Bone marrow (tissue), 2 donors: ENCODE data around the gene TIGD4.

ENCODE experiments used
- DNase-seq, 2 donors: peaks; one replicate each; lab custom pipeline; 2025; lab: John Stamatoyannopoulos, UW

TIGD4 gene

DNA sequence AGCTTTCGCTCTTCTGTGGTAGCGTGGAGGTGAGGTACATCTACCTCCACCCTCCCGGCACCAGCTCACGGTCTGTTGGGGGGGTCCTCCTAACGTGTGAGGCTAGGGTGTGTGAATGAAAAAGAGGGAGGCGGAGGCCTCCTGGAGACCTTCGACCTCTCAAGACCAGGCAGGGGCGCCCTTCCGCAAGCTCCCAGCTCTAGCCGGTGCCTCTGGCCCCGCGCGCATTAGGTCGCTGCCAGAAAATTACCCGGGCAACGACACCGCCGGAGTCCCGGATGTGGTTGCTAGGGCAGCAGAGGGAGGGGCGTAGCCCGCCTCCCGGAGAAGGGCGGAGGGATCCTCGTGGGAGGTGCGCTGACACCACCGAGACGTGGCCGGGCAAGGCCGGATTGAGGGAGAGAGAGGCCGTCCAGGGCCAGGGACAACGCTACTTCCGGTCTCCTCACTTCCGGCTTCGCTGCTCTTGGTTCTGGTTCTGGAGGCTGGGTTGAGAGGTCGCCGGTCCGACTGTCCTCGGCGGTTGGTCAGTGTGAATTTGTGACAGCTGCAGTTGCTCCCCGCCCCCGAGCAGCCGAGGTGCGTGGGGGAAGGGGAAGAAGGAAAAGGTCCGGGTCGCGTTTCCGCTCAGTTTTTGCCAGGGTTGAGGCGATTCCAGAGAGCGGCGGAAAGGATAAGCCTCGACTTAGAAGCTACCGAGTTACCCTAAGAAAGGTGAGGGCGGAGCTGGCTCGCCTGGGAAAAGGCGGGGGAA lies at the start of gene TIGD4, which contains the start of gene ARFIP1:
TSS of gene TIGD4 (minus strand) at position 218 of the 754 bp plus-strand sequence. CDS start 8,726 bp downstream, outside the sequence.
TSS of gene ARFIP1 (plus strand) at position 442 of the 754 bp plus-strand sequence. CDS start 49,680 bp downstream, outside the sequence.
- DNase-seq: peak; percentile 77 to 78

DNA sequence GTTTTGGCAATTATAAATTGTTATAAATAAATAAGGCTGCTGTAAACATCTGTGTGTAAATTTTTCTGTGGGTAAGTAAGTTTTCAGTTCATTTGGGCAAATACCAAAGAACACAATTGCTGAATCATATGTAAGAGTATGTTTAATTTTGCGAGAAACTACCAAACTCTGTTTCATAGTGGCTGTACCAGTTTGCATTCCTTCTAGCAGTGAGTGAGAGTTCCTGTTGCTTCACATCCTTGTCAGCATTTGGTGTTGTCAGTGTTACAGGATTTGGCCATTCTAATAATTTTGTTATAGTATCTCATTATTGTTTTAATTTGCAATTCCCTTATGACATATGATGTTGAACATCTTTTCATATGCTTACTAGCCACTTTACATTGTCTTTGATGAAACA lies 48.6 kb upstream of the TIGD4 start:
- no peak for DNase-seq

DNA sequence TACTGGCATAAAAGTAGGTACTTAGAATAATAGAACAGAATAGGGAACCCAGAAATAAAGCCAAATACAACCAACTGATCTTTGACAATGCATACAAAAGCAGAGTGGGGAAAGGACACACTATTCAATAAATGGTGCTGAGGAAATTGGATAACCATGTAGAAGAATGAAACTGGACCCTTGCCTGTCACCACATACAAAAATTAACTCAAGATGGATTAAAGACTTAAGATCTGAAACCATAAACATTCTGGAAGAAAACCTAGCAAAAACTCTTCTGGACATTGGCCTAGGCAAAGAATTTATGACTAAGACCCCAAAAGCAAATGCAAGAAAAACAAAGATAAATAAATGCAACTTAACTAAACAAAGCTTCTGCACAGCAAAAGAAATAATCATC lies 45.8 kb upstream of the TIGD4 start:
- DNase-seq: no peak

DNA sequence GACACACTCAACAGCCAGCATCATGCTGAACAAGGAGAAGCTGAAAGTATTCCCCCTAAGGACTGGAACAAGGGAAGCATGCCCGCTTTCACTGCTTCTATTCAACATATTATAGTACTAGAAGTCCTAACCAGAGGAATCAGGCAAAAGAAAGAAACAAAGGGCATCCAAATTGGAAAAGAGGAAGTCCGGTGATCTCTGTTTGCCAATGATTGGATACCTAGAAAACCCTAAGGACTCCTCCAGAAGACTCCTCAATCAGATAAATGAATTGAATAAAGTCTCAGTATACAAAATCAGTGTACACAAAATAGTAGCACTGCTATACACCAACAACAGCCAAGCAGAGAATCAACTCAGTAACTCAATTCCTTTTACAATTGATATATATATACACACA lies 45.0 kb upstream of the TIGD4 start:
- DNase-seq: no peak

DNA sequence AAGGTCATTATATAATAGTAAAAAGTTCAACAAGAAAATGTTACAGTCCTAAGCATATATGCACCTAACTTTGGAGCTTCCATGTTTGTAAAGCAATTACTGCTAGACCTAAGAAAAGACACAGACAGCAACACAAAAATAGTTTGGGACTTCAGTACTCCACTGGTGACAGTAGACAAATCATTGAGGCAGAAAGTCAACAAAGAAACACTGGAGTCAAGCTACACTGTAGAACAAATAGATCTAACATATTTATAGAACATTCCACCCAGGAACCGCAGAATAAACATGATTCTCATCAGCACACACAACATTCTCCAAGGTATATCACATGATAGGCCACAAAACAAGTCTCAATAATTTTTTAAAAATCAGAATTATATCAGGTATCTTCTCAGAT lies 42.8 kb upstream of the TIGD4 start:
- no peak for DNase-seq

DNA sequence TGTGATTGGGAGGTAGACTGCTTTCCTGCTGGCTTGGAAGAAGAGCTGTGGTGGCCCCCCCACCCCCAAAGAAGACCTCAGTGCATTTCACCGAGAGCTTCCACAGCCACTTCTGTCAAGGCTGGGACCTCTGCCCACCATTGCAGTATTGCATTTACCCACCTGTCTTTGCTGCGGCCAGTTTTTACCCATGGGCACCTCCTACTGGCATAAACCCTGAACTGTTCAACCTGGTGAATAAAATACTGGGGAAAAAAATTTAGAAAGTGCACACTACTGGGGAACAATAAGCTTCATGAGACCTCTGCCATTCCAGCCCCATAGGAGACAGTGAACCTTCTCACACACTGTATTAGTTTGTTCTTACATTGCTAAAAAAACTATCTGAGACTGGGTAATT lies 40.5 kb upstream of the TIGD4 start:
- no peak for DNase-seq

DNA sequence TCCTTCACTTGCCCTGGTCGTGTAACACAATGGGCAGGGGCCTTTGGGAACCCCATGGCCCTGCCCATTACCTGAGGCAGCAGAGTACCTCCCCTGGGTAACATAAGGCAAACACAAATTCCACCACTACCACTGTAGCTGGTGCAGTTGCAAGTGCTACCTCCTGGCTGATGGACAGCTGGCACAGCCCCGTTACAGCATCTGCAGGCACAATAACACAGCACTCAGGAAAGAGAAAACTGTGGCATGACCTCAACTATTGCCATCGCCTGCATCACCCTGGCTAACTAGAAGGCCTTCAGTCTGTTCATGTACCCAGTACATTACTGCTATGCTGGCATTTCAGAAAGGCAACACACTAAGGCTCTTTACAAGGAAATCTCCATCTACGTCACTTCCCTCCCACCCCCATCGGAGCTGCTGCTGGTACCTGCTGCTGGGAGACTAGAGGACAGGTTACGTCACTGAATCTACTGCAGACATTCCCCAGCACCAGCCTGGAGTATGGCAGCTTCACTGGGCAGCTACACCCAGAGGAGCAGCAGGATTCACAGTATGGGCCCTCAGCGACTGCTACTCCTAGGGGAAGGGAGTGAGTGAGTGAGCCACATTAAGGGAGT lies 39.6 kb upstream of the TIGD4 start:
- no peak for DNase-seq

DNA sequence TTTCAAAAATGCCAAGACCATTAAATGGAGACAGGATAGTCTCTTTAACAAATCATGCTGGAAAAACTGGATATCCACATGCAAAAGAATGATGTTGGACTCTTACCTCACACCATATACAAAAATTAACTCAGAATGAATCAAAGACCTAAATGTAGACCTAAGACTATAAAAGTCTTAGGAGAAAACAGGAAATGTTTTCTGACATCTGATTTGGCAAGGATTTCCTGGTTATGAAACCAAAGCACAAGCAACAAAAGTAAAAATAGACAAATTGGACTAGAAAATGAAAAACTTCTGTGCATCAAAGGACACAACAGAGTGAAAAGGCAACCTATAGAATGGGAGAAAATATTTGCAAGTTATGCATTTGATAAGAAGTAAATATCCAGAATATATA lies 37.8 kb upstream of the TIGD4 start:
- DNase-seq: no peak

DNA sequence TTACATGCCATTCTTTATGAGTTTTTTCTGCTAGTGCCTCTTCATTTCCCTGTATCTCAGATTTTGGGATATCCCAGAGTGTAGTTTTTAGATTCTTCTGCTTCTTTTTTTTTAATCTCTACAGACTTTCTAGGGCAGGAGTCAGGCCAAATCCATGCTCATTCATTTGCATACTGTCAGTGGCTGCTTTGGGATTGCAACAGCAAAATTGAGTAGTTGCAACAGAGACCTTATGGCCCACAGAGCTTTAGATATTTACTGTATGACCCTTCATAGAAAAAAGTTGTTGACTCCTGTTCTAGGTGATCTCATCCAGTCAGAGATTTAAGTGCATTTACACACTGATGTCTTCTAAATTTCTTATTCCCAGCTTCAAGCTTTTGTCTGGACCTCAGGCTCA lies 35.5 kb upstream of the TIGD4 start:
- DNase-seq: no peak

DNA sequence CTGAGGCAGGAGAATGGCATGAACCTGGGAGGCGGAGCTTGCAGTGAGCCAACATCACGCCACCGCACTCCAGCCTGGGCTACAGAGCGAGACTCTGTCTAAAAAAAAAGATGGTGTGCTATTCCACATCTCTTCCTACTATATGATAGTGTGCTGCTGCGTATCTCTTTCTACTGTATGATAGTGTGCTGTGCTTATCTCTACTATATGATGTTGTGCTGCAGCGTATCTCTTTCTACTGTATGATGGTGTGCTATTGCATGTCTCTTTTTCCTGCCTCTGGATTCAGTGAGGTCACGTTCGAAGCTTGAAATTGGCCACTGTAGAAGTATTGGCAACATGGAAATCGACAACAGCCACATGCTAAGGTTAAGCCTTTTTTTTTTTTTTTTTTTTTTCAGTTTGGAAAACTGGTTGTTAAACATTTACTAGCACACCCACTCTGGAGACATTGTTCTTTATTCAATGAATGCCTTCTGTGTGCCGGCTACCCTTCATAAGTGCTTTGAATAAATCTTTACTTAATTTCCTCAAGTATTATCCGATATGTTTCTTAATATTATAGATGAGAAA lies 31.3 kb upstream of the TIGD4 start:
- no peak for DNase-seq

DNA sequence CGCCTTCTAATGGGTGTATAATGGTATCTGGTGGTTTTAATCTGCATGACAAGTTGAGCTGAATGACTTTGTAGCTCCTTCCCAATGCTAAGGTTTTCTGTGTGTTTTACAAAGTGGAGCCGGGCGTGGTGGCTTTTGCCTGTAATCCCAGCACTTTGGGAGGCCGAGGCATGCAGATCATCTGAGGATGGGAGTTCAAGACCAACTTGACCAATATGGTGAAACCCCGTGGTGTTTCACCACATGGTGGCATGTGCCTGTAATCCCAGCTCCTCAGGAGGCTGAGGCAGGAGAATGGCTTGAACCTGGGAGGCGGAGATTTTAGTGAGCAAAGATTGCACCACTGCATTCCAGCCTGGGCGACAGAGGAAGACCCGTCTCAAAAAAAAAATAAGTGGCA lies 29.1 kb upstream of the TIGD4 start:
- no peak for DNase-seq

DNA sequence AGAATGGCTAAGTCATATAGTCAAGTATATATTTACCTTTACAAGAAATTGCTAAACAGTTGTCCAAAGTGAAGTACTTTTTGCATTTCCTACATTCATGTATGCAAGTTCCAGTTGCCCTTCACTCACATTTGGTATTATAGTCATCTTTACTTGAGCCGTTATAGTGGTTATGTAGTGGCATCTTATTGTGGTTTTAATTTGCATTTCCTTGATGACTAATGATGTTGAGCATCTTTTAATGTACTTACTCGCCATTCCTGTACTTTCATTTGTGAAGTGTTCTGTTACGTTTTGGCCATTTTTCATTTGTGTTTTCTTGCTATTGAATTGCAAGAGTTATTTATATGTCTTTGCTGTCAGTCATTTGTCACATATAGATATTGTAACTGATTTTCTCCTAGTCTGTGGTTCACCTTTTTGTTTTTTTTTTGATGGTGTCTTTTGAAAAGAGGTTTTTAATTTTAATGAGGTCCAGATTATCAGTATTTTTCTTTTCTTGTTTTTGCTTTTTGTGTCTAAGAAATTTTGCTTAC lies 27.8 kb upstream of the TIGD4 start:
- peak in 1 of 2 donors; percentile 13 for DNase-seq

DNA sequence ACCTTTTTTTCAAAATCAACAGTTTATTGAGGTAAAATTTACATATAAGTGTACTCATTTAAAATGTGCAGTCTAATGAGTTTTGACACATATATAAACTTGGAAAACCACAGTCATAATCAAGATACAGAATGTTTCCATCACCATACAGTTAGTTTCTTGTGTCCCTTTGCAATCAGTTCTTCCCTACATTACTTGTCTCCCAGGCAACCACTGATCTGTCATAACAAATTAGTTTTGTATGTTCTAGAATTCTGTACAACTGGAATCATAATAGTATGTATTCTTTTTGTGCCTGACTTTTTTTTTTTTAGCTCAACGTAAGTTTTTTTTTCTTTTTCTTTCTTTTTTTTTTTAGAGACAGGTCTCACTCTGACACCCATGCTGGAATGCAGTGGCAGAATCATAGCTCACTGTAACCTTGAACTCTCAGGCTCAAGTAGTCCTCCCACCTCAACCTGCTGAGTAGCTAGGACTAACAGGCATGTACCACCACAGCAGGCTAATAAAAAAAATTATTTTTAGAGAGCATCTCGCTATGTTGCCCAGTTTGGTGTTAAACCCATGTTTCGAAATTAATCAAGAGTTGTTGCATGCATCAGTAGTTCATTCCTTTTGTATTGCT lies 27.1 kb upstream of the TIGD4 start:
- no peak for DNase-seq

DNA sequence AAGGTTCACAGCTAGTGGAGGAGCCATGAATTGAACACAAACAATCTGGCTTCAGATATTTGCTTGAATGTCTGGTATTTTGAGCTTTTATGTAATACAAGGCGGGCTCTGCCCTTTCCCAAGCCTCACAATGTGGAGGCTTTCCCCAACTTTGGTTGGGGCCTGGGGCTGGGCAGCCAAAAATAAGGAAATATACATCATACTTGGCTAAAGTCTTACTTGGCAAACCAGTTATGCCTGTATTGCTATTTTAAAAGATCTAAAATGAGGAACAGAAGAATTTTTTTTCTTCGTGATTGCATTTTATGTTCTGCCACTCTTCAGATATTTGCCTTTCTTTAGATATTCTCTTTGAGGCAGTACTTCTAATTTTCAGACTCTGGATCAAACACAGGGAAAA lies 26.3 kb upstream of the TIGD4 start:
- DNase-seq: no peak

DNA sequence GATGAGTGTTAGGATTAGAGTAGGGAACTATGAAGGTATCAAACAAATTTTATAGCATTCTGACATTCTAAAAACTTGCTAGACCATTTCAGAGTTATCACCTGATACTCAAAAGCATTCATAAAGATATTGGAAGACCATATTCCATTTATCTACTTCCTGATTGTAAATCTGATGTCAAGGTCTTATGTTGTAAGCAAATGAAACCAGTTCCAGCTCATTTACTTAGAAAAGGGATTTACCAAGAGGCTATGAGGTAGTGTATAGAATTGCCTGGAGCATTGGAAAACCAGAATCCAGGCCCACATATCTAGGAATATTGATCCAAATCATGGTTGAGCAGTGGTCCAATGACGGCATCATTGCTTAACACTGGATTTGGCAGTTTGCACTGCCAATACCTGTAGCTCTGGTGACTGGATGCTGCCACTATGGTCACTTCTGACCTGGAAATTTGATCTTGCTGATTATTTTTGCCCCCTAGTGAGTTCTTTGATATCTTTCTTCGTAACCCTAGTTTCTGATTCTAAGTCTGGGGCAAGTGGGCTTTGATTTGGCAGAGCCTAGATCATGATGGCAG lies 25.6 kb upstream of the TIGD4 start:
- no peak for DNase-seq

DNA sequence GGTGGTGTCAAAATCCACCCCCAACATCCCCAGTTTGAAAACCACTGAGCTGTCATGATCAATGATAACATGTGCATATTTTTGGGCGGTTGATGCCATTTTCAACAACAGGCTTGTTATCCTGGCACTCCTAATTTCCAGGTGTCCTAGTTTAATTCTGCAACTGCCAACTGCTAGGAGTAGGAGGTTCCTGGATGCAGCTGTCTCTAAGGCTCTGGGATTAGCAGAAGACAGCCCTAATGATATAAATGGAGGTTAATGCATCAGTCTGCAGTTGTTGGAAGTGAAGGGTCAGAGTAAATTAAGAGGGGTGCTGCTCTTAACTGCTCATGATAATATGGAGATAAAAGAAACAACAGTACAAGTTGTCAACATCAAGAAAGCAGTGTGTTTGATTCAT lies 24.0 kb upstream of the TIGD4 start:
- DNase-seq: no peak

DNA sequence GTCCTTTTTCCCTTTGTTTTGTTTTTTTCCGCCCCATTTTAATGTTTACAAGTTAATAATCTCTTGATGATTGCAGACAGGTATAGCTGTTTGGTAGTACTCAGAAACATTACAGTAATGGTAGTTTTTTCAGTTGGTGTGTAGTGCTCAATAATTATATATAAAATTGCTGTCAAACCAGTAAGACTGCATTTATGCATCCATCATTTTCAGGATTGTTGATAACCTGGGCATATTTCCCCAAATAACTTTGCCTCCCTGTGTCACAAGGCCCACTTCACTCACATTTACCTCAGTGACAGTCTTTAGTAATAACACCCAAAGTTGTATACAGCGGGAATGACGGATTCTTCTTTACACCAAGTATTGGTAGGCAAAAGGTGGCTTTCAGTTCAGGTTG lies 16.4 kb upstream of the TIGD4 start:
- DNase-seq: no peak

DNA sequence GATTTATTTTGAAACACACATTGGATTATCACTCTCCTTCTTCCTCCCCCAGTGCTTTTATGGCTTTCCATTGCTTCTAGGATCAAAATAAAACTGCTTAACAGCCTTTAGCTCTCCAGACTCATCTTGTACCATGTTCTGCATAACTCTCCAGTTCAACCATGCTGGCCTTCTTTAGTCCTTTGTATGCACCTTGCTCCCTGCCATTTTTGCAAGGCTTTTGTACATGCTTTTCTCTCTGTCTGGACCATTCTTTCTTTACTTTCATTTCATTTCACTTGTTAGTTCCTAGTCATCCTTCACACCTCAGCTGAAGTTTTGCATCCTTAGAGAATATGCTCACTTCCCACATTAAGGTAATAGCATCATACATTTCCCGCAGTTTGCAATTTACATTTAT lies 7.1 kb upstream of the TIGD4 start:
- no peak for DNase-seq

DNA sequence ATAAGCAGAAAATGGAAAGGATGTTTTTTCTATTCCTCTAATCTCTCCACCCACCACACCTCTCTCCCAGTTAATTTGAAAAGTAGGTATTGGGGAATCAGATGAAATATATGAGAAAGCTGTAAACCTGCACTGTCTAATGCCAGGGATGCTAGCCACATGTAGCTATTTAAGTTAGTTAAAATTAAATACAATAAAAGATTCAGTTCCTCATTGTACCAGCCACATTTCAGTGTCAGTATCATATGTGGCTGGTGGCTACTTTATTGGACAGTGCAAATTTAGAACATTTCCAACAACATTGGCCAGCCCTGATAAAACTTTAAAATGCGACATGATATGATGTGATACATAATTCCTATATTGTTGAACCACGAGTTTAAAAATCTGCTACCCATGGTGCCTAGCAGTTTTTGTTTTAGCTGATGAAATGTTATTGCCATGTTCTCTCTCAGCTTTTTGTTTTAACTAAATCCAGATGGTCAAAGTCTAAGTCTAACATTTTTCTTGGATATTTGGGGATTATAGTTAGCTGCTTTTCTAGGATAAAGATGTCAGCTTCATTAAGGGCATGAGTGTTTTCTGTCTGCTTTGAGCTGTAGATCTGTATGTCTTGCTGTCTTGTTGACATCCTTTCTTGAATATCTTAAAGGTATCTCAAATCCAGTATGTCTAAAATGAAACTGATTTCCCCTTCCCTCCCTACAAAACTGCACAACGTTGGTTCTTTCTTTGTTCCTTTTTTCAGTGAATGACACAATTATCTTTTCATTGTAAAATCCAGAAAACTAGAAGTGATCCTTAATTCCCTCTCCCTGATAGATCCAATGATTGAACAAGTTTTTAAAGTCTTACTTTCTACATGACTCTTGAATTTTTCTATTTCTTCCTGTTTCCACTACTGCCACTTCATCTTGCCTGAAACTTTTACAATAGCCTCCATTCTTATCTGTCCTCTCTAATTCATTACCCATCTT lies 6.4 kb upstream of the TIGD4 start:
- no peak for DNase-seq

DNA sequence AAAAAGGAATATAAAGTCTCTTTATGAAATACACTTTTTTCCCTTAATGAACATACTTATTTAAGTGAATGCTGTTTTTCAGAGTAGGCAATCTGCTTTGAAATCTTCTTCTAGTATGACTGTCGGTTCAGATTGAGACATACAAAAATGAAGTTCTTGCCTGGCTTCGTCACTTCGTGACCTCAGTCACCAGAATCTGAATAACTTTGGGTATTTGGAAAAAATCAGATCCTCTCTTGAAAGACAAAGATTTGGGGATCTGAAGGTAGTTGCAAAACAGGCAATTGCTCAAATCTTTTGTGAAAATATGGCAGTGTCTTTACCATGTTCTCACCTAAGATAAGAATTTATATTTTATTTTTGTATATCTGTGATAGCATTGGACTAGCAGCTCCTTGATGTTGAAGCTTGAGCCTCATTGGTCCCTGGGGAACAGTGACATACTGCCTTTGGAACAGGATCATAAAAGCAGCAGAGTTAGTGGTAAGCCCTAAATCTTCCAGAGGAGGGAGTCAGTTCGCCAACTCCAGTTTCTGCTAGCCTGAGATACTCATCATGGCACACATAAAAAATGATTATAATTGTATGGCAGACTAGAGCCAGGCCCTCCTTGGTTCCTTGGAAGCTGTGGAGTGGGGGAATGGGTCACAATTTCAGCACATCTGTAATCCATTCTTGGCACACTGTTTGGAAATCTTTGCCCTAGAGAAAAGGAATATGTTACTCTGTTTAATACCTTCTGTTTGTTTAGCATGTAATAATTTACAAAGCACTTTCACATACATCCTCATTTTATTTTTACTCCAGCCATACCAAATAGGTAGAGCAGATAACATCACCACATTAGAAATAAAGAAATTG lies 5.2 kb upstream of the TIGD4 start:
- DNase-seq: no peak
